Measurements from ENCODE around the gene KCNQ4.

DNA sequence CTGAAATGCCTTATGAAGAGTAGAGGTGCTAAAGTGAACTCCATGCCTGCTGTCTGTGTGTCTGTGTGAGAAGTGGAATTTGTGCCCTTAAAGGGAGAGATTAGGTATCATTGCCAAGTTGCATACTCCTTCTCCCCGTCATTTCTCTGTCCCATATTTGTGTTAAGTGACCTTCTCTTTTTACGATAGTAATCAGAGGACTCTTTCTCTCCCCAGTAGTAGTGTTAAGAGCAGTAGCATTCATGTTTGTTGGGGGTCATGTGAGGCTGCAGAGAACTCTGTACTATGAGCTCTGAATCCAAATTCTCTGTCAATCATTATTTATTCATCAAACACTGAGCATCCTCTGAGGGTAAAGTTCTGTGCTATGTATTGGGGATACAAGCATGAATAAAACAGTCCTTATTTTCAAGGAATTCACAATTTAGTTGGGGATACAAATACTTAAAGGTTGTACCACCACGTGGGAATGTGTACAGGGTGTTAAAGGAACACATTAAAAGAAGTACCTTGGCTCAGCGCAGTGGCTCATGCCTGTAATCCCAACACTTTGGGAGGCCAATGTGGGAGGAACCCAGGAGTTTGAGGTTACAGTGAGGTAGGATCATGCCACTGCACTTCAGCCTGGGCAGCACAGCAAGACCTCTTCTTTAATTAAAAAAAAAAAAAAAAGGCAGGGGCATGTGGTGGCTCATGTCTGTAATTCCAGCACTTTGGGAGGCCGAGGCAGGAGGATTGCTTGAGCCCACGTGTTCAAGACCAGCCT is 24.8 kb upstream of the KCNQ4 start:
- TF ChIP-seq, protein P1, sequence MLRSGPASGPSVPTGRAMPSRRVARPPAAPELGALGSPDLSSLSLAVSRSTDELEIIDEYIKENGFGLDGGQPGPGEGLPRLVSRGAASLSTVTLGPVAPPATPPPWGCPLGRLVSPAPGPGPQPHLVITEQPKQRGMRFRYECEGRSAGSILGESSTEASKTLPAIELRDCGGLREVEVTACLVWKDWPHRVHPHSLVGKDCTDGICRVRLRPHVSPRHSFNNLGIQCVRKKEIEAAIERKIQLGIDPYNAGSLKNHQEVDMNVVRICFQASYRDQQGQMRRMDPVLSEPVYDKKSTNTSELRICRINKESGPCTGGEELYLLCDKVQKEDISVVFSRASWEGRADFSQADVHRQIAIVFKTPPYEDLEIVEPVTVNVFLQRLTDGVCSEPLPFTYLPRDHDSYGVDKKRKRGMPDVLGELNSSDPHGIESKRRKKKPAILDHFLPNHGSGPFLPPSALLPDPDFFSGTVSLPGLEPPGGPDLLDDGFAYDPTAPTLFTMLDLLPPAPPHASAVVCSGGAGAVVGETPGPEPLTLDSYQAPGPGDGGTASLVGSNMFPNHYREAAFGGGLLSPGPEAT (IDR thresholded peaks at IDR 0.05; ENCODE audit: low read depth), result no peak
- TF ChIP-seq MYC (IDR thresholded peaks at IDR 0.05; ENCODE audit: insufficient read depth, insufficient read length, insufficient replicate concordance, low read length, severe bottlenecking) (no peak), CBX5 (IDR thresholded peaks at IDR 0.05; ENCODE audit: low read depth) (no peak), TAF1 (IDR thresholded peaks at IDR 0.05; ENCODE audit: borderline replicate concordance, low read depth, low read length) (no peak), POLR2AphosphoS2 (IDR thresholded peaks at IDR 0.05; ENCODE audit: low read depth, low read length) (no peak), DPF2 (IDR thresholded peaks at IDR 0.05) (no peak), NFIC (IDR thresholded peaks at IDR 0.05; ENCODE audit: low read depth, low read length) (no peak), POLR2A (IDR thresholded peaks at IDR 0.05; ENCODE audit: low read depth, low read length) (no peak), ATF7 (IDR thresholded peaks at IDR 0.05; ENCODE audit: low read depth) (no peak)
- TF ChIP-seq, protein P2, sequence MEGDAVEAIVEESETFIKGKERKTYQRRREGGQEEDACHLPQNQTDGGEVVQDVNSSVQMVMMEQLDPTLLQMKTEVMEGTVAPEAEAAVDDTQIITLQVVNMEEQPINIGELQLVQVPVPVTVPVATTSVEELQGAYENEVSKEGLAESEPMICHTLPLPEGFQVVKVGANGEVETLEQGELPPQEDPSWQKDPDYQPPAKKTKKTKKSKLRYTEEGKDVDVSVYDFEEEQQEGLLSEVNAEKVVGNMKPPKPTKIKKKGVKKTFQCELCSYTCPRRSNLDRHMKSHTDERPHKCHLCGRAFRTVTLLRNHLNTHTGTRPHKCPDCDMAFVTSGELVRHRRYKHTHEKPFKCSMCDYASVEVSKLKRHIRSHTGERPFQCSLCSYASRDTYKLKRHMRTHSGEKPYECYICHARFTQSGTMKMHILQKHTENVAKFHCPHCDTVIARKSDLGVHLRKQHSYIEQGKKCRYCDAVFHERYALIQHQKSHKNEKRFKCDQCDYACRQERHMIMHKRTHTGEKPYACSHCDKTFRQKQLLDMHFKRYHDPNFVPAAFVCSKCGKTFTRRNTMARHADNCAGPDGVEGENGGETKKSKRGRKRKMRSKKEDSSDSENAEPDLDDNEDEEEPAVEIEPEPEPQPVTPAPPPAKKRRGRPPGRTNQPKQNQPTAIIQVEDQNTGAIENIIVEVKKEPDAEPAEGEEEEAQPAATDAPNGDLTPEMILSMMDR (IDR thresholded peaks at IDR 0.05 in 2 of 3, conservative IDR thresholded peaks at IDR 0.05 in 1 of 3; ENCODE audit: control insufficient read depth in 2 of 3, extremely low read depth in 1 of 3, insufficient read depth in 1 of 3, low read depth in 3 of 3, low read length in 3 of 3), result no peak
- TF ChIP-seq, protein P3, sequence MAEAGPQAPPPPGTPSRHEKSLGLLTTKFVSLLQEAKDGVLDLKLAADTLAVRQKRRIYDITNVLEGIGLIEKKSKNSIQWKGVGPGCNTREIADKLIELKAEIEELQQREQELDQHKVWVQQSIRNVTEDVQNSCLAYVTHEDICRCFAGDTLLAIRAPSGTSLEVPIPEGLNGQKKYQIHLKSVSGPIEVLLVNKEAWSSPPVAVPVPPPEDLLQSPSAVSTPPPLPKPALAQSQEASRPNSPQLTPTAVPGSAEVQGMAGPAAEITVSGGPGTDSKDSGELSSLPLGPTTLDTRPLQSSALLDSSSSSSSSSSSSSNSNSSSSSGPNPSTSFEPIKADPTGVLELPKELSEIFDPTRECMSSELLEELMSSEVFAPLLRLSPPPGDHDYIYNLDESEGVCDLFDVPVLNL (IDR thresholded peaks at IDR 0.05; ENCODE audit: low read depth, low read length), result no peak
- TF ChIP-seq, protein P4, sequence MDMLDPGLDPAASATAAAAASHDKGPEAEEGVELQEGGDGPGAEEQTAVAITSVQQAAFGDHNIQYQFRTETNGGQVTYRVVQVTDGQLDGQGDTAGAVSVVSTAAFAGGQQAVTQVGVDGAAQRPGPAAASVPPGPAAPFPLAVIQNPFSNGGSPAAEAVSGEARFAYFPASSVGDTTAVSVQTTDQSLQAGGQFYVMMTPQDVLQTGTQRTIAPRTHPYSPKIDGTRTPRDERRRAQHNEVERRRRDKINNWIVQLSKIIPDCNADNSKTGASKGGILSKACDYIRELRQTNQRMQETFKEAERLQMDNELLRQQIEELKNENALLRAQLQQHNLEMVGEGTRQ (IDR thresholded peaks at IDR 0.05; ENCODE audit: borderline replicate concordance, low read depth, low read length), result no peak

Measured in GM12878 (cell line).